ENCODE results near the gene BAHCC1. TPM values are rescaled to one million over a fixed set of nuclear protein-coding genes. Genes with fewer than 3 reads are reported as not detected.

Gene BAHCC1
- total and polyA plus RNA-seq, 2 of the 8 experiments (the other 6 are each of a cell fraction or from before 2014, with no cell fraction given) = 0.26 to 0.58 TPM

- Histone ChIP-seq H2BK5ac (ENCODE audit: low read depth, low read length) (0 out of 2 replicates have a peak overlapping the region, but pooled peaks have one; percentile 60), H3K9me3 (ENCODE audit: insufficient read depth in 2 of 2, low read depth in 1 of 2, low read length in 1 of 2) (no peaks in the 10 kb centered on the region), H3K23ac (ENCODE audit: insufficient read length) (no peak overlapping the region), H4K91ac (replicated peaks; ENCODE audit: insufficient read length, low read length) (peak overlapping the region; percentile 10), H3K4me3 (ENCODE audit: extremely low read depth in 1 of 4, insufficient read depth in 2 of 4, low read depth in 3 of 4, low read length in 4 of 4) (peak overlapping the region; percentile 56 to 75 (median 68)), H3K14ac (ENCODE audit: insufficient read length) (no peak overlapping the region), H4K8ac (ENCODE audit: extremely low read depth, insufficient read depth, low read length) (peak overlapping the region; percentile 14), H4K5ac (ENCODE audit: insufficient read length, low read depth, low read length) (no peak overlapping the region), H3K18ac (ENCODE audit: extremely low read depth, low read length) (0 out of 2 replicates have a peak overlapping the region, but pooled peaks have one; percentile 90), H3K27ac (ENCODE audit: low read depth, low read length) (no peak overlapping the region), H3K4ac (replicated peaks; ENCODE audit: insufficient read length, low read depth, low read length) (peak overlapping the region; percentile 44), H2BK12ac (ENCODE audit: low read depth, low read length) (peak overlapping the region; percentile 39; the same call in 1 of the 2 replicates), H3K23me2 (ENCODE audit: low read depth, low read length) (peaks cover 33% of the 10 kb centered on the region), H3K56ac (replicated peaks; ENCODE audit: insufficient read length, low read depth, low read length) (no peak overlapping the region), H2AFZ (ENCODE audit: low read length) (no peak overlapping the region), H2BK120ac (replicated peaks; ENCODE audit: low read depth, low read length) (no peak overlapping the region), H3K4me1 (replicated peaks in 1 of 4; ENCODE audit: control insufficient read depth in 3 of 4, insufficient read depth in 4 of 4, low read length in 3 of 4) (peaks cover 0 to 47% (median 27%) of the 10 kb centered on the region in 4 experiments; a peak in 6 of 7 replicates), H3K27me3 (replicated peaks in 1 of 4; ENCODE audit: control insufficient read depth in 3 of 4, extremely low read depth in 1 of 4, insufficient read depth in 3 of 4, low read length in 3 of 4) (peaks cover 0 to 31% (median 21%) of the 10 kb centered on the region in 4 experiments; a peak in 5 of 7 replicates), H3K9ac (replicated peaks in 1 of 4; ENCODE audit: extremely low read depth in 1 of 4, low read depth in 3 of 4, low read length in 3 of 4) (peak overlapping the region in 2 of 4 experiments; percentile 49 to 70; a peak in 3 of 7 replicates), H3K79me2 (ENCODE audit: control insufficient read depth in 1 of 2, insufficient read depth in 2 of 2, low read length in 2 of 2) (peaks cover 19 to 33% of the 10 kb centered on the region in 2 experiments), H3K36me3 (ENCODE audit: control insufficient read depth in 2 of 4, insufficient read depth in 4 of 4, low read length in 3 of 4) (peaks cover 12 to 16% (median 14%) of the 10 kb centered on the region in 4 experiments; a peak in 7 of 8 replicates), H3K79me1 (ENCODE audit: low read depth, low read length) (peaks cover 11% of the 10 kb centered on the region; the same call in 1 of the 2 replicates), H4K20me1 (replicated peaks in 1 of 2; ENCODE audit: control insufficient read depth in 1 of 2, insufficient read depth in 2 of 2, low read length in 2 of 2) (peaks cover 16 to 23% of the 10 kb centered on the region in 2 experiments), H2BK15ac (ENCODE audit: low read length) (no peak overlapping the region), H2BK20ac (ENCODE audit: low read length) (no peak overlapping the region), H2AK5ac (ENCODE audit: low read depth, low read length) (no peak overlapping the region), H3K4me2 (ENCODE audit: insufficient read depth in 1 of 2, low read depth in 2 of 2, low read length in 2 of 2) (peak overlapping the region; percentile 75 to 85)
- TF ChIP-seq SP1 (IDR thresholded peaks at IDR 0.05; ENCODE audit: low read depth, low read length) = no peak
- no peak for TF ChIP-seq TAF7 (optimal IDR thresholded peaks at IDR 0.05; ENCODE audit: borderline replicate concordance, low read depth, low read length)
- TF ChIP-seq KDM1A (IDR thresholded peaks at IDR 0.05; ENCODE audit: borderline replicate concordance, low read length) = no peak
- TF ChIP-seq GABPA (IDR thresholded peaks at IDR 0.05; ENCODE audit: borderline replicate concordance, insufficient read depth, low read length) = no peak
- no peak for DNase-seq (ENCODE audit: low read depth in 1 of 2, low spot score in 2 of 2)
- ChIA-PET POLR2A (ENCODE audit: partially characterized antibody) (interaction anchor here (0.7 to 30.5 kb wide), 11 partner anchors 10 to 273 kb away, joined by 3 to 1004 read pairs (median 4); partner anchors contain the start of genes ACTG1 and FSCN2), CTCF (ENCODE audit: partially characterized antibody) (interaction anchor here (0.9 to 5.2 kb wide), 4 partner anchors 8 to 31 kb away, joined by 3 to 33 read pairs (median 8); partner anchors contain the start of gene FSCN2)
- 75% methylated on average over 19 of the region's 19 CpGs; no CpG with 5 or more reads in 1 of the 2 experiments for WGBS, 2 experiments (ENCODE audit: extremely low coverage in 1 of 2, insufficient coverage in 1 of 2, insufficient read length in 1 of 2, insufficient replicate concordance in 2 of 2, low coverage in 1 of 2, low lambda C conversion rate in 2 of 2, missing lambda C conversion rate in 1 of 2)
- FAIRE-seq = no peak
Measured at GRCh38 chr17:81515530-81516041, 120.3 kb downstream of the BAHCC1 start.

Data from H1 (cell line).